PFSK-1 (cell line): Measurements from ENCODE around the gene OTOP2.

Source experiments
- POLR2AphosphoS5 ChIP-seq: IDR thresholded peaks from 2 replicates; pipeline ENCODE4 v1.6.1; 2012; ENCODE audit warnings: low read depth, mild to moderate bottlenecking, control low read depth, low read length, moderate library complexity
- TAF1 ChIP-seq: IDR thresholded peaks from 2 replicates; pipeline ENCODE4 v1.6.1; 2012; ENCODE audit warnings: low read length, control low read depth, borderline replicate concordance; ENCODE audit not compliant: insufficient read depth
- TF ChIP-seq, protein P1 (sequence below), 2 experiments: IDR thresholded peaks; 2 replicates each; pipeline versions ENCODE4 v1.6.1 to v1.8.0; 2011 to 2012; ENCODE audit warnings: low read depth in 2 of 2, low read length in 2 of 2, control low read depth in 1 of 2, inconsistent platforms in 1 of 2, mild to moderate bottlenecking in 1 of 2, moderate library complexity in 1 of 2; ENCODE audit not compliant: insufficient read depth in 1 of 2

DNA sequence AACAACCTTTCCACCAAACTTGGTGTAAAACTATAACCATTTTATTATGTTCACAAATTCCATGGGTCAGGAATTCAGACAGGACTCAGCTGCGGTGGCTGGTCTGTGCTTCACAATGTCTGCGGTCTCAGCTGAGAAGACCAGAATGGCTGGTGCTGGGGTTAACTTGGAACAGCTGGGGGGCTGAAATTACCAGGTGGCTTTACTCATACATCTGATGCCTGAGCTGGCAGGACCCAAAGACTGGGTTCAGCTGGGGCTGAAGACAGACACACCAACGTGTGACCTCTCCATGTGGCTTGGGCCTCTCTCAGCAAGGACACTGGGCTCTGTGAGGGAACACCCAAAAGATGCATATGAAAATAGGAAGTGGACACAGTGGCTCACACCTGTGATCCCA, 54.2 kb downstream of the OTOP2 start:
- TF ChIP-seq POLR2AphosphoS5 (no peak), TAF1 (no peak)
- TF ChIP-seq, protein P1, sequence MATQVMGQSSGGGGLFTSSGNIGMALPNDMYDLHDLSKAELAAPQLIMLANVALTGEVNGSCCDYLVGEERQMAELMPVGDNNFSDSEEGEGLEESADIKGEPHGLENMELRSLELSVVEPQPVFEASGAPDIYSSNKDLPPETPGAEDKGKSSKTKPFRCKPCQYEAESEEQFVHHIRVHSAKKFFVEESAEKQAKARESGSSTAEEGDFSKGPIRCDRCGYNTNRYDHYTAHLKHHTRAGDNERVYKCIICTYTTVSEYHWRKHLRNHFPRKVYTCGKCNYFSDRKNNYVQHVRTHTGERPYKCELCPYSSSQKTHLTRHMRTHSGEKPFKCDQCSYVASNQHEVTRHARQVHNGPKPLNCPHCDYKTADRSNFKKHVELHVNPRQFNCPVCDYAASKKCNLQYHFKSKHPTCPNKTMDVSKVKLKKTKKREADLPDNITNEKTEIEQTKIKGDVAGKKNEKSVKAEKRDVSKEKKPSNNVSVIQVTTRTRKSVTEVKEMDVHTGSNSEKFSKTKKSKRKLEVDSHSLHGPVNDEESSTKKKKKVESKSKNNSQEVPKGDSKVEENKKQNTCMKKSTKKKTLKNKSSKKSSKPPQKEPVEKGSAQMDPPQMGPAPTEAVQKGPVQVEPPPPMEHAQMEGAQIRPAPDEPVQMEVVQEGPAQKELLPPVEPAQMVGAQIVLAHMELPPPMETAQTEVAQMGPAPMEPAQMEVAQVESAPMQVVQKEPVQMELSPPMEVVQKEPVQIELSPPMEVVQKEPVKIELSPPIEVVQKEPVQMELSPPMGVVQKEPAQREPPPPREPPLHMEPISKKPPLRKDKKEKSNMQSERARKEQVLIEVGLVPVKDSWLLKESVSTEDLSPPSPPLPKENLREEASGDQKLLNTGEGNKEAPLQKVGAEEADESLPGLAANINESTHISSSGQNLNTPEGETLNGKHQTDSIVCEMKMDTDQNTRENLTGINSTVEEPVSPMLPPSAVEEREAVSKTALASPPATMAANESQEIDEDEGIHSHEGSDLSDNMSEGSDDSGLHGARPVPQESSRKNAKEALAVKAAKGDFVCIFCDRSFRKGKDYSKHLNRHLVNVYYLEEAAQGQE (IDR thresholded peaks at IDR 0.05; ENCODE audit: insufficient read depth in 1 of 2, low read depth in 2 of 2, low read length in 2 of 2) = no peak
